Measurements from ENCODE around the gene LAGE3.
A peak's percentile ranks its signal among the peaks of the same experiment; 100 is the strongest.
"Not testable (repeated sequence)": the region's sequence is repeated elsewhere in the genome, so short reads cannot be mapped to it uniquely, and the experiment has no call there.

The LAGE3 gene

DNA sequence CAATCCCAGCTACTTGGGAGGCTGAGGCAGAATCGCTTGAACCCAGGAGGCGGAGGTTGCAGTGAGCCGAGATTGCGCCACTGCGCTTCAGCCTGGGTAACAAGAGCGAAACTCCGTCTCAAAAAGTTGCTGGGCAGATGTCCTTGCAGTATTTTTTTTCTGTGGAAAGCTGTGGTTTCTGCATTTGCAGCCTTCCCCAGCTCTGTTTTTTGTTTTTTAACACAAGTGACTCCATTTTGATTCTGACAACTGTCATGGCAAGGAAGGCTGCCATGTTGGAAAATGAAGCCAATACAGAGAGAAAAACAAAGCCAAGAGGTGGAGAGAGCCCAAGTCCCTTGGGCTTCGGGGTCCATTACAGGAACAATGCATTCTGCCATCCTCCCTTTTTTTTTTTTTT lies 23.0 kb upstream of the LAGE3 start:
- DNase-seq (ENCODE audit: low spot score): no peak

DNA sequence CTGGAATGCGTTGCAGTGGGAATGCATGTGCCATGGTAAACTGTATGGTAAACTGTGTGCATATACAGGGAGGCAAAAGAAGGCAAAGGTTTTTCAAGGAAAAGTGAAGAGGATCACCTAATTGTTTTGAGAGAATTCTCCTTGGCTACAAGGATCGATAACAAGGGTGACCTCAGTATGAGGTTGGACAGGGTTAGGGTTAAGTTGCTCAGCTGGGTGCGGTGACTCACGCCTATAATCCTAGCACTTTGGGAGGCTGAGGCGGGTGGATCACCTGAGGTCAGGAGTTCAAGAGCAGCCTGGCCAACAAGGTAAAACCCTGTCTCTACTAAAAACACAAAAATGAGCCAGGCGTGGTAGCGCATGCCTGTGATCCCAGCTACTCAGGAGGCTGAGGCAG lies 22.3 kb upstream of the LAGE3 start:
- not testable (repeated sequence) for DNase-seq (ENCODE audit: low spot score)

DNA sequence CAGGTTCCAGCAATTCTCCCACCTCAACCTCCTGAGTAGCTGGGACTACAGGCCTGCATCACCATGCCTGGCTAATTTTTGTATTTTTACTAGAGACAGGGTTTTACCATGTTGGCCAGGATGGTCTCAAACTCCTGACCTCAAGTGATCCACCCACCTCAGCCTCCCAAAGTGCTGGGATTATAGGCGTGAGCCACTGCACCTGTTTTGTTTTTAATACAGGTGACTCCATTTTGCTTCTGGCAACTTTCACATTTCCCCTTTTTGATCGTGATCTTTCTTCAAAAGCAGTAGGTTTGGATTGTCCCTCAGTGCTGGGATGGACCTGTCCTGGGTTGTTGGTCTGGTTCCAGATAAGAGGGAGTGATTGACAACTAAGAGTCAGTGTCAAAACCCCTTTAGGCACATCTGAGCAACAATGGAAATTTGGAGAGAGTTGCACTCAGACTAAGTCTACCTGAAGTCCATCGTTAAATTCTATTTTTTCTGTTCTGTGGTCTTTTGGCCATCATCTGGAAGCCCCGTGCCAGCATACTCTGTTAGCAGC lies 17.6 kb upstream of the LAGE3 start:
- DNase-seq (ENCODE audit: low spot score): not testable (repeated sequence)

DNA sequence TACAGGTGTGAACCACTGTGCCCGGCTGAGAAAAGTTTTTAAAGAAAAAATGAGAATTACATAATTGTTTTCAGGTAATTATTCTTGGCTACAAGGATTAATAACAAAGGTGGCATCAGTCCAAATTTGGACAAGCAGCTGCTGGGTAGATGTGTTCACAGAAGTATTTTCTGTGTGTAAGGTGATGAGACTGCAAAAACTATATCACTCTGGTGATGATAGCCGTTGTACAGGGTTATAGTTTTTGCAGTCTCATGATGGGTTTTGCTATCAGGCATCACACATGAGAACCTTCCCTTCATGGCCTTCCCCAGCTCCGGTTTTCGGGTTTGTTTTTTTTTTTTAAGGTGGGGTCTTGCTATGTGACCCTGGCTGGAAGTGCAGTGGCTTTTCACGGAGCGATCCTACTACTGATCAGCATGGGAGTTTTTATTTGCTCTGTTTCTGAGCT lies 16.4 kb upstream of the LAGE3 start:
- no peak for DNase-seq (ENCODE audit: low spot score)

DNA sequence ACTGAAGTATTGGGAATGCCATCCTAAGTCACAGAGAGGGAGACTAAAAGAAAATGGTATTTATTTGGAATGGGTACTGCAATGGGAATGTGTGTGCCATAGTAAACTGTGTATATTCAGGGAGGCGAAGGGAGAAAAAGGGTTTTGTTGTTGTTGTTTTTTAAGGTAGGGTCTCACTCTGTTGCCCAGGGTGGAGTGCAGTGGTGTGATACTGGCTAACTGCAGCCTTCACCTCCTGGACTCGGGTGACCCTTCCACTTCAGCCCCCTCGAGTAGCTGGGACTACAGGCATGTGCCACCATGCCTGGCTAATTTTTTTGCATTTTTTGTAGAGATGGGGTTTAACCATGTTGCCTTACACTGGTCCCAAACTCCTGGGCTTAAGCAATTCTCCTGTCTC lies 15.6 kb upstream of the LAGE3 start:
- DNase-seq (ENCODE audit: low spot score): no peak

DNA sequence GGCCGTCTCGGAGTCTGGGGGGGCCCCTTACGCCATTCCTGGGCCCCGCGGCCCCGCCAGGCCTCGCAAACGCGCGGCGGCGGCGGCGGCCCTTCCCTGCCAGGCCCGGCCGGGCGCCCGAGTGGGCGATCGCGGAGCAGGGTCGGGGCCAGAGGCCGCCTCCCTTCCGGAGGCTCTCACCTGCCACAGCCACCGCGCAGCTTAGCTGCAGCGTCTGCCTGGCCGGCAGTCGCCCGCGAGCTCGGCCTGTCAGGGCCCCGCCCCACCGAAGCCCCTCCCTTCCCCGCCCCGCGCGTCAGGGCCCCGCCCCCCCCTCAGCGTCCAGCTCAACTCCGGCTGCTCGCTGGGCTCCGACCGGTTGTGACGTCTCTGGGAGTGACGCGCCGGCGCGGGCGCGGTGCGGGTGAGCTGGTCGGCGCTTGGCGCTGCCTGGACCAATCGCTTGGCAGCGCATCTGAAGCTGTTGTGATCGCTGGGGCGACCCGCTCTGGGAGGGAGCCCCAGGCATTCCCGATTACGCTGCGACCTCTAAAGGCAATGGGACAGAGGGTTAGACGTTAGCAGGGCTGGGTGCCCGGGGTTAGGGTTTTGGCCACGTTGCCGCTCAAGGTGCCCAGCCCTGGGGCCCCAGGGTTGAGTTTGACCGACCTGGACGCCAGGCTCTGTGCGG lies 11.5 kb upstream of the LAGE3 start, which contains the start of gene SLC10A3:
TSS of gene SLC10A3 (minus strand) at position 216 of the 670 bp plus-strand sequence. CDS start 1,689 bp downstream, outside the sequence.
- DNase-seq (ENCODE audit: low spot score): peak; percentile 93

DNA sequence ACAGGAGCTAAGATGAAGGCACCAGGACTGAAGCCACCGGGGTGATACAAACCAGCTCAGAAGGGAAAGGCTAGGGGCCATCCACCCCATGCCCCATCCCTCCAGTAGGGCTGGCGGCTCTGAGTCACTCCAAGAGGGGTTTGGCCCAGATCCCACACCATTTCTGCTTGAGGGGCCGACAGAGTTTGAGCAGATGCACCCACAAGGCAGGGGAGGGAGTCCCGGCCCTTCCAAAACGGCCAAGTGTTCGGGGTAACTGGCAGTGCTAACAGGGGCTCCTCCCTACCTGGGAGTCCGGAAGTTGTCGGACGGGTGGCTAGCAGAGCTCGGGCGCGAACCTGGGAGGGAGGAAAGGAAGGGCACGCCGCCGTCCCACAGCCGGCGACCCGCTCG lies 10.9 kb upstream of the LAGE3 start:
- peak; percentile 68 for DNase-seq (ENCODE audit: low spot score)

DNA sequence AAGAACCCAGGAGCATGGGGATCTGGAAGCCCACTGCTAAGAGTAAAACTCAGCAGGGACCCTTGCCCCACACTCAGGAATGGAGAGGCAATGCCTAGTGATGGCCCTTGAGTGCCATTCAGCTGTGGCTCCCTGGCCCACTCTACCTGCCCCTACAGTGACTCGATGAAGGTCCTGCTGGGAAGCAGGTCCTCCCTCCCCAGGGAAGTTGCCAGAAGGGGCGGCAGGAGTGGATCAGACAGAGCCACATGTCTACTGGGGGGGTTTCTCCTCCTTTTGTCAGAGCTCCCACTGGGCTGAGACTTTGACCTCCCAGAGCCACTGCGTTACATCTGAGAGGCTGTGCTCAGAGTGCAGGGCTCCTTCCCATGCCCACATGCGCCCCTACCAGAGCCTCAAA lies 10.1 kb upstream of the LAGE3 start:
- no peak for DNase-seq (ENCODE audit: low spot score)

DNA sequence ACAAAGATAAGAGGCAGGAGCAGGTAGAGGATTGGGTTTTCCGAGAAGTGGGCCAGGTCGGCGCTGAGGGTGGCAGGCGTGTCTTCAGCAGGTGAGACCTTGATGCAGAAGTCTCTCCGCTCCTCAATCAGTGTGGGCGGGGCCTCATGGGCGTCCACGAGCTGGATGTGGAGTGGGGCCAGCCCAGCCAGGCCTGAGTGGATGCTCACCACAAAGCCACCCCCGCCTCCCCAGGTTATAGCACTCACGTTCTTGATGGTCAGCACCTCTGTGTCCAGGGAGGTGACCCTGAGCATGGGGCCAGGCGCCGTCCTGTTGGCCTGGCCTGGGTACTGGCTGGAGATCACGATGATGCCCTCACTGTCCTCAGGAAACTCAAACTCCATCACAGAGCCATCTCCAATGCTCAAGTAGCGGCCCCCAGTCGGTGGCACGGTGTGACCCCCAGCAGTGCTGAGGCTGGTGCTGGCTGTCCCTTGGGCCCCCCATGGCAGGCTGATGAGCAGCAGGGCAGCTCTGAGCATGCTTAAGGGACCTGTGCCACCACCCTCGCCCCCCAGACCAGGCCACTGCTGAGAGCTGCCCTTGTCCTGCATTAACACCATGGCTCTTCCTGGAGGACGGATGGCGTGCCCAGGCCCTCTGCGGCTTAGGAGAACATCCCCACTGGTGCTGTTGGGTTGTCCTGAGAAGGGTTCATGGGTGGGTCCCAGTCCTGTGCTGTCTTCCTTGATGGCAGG lies 9.4 kb upstream of the LAGE3 start:
- DNase-seq (ENCODE audit: low spot score): no peak

DNA sequence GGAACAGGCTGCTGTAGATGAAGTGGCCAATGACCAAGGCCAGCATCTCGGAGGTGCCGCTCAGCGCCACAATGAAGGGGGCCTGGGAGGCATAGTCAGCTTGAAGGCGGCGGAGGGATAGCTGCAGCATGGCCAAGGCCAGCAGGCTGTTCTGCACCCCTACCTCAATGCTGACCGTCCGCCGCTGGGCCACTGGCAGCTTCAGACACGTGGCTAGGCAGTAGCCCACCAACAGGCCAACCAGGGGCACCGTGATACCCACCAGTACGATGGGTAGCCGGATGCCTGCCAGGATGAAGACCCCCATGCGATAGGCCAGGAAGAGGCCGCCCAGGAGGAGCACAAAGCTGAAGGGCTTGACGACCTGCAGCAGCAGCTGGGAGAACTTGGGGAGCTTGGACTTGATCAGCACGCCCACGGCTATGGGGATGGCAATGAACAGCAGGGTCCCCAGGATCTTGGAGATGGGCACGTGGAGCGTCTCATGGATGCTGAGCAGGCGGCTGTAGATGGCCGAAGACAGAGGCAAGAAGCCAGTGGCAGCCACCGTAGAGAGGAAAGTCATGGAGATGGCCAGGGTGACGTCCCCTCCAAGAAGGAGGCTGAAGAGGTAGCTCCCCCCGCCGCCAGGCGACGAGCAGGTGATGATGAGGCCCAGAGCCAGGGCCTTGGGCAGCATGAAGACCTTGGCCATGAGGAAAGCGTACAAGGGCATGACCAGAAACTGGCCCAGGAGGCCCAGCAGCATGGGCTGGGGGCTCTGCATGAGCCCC lies 8.6 kb upstream of the LAGE3 start:
- DNase-seq (ENCODE audit: low spot score): no peak

DNA sequence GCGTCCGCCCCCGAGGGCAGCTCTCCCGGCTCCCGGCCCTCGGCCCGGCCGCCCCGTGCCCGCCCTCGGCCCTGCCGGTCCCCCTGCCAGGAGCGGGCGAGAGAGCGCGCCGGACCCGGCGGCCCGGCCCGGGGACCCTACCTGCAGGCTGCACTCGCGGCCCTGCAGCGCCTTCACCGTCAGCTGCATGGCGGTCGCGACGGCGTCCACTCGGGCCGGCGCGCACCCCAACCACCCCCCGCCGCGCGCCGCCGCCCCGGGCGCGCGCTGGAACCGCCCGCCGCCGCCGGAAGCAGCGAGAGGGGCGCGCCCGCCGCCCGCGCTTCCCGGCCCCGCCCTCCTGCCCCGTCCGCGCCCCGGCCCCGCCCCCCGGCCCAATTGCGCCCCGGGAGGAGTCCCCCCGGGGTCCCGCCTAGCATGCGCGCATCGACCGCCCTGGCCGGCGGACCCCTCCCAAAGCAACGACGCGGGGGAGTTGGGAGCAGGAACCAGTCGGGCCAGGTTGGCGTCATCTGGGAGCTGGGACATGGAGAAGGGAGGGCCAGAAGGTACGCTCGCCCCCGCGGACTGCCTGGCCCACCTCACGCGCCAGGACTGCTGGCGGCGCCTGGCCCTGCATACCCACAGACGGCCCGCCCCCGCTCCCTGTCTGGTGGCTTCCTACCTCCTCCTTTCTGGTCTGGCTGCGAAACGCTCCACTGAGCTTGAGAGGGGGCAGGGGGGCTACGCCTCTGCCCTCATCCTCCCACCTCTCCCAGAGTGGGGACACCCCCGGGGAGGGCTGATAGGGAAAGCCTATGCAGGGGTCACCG lies 7.5 kb upstream of the LAGE3 start, which contains the start of gene UBL4A:
TSS of gene UBL4A (minus strand) at position 220 of the 812 bp plus-strand sequence. CDS start at position 189, 31 bp downstream.
- DNase-seq (ENCODE audit: low spot score): peak; percentile 61

DNA sequence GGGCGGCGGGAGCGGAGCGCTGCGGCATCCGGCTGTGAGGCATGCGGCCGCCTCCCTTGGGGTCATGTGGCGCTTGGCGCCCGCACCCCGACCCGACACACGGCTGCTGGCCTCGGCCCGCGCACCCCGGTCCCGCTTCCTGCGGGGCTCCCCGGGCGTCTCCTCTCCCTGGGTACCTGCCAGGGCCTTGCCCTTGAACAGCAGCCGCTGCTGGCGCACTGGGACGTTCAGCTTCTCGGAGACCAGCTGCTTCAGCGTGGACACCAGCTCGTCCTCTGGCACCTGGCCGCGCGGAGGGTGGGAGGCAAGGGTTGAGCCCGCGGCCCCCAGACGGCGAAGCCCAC lies 6.9 kb upstream of the LAGE3 start:
- no peak for DNase-seq (ENCODE audit: low spot score)

DNA sequence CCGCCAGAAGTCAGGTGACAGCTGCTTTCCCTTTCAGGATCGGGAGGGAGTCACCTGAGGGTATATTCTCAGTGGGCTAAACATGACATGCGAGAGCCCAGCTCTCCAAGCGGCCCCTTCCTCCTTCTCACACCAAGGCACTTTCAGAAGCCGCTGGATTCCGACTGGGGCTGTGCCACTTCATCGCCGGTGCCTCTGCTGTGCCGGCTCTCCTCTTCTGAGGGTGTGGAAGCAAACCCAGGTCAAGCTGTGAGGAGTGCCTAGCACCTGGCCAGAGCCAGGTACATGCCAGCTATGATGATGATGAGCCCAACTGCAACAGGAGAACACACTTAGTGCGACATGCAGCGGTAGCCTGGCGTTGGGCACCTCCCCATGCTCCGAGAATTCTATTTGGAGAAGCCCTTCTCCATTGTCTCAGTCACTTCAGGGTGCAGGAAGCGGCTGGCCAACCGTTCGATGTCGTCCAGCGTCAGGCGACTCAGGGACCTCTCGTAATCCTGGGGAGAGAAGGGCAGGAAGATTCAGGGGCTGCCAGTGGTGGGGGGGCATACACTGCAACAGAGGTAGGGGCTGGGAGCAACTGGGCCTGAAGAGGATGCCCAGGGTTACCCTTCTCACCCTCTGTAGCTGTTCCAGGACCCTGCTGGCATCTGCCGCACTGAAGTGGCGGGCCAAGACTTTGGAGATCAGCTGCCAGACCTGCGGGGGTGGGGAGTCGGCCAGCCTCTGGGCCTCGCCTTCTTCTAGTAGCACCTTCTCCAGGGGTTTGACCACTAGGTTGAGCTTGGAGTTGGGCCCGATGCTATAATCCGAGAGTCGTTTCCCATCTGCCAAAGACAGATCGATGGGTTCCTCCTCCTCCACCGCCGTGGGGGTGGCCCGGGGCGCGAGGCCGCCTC lies 6.3 kb upstream of the LAGE3 start:
- DNase-seq (ENCODE audit: low spot score): no peak

DNA sequence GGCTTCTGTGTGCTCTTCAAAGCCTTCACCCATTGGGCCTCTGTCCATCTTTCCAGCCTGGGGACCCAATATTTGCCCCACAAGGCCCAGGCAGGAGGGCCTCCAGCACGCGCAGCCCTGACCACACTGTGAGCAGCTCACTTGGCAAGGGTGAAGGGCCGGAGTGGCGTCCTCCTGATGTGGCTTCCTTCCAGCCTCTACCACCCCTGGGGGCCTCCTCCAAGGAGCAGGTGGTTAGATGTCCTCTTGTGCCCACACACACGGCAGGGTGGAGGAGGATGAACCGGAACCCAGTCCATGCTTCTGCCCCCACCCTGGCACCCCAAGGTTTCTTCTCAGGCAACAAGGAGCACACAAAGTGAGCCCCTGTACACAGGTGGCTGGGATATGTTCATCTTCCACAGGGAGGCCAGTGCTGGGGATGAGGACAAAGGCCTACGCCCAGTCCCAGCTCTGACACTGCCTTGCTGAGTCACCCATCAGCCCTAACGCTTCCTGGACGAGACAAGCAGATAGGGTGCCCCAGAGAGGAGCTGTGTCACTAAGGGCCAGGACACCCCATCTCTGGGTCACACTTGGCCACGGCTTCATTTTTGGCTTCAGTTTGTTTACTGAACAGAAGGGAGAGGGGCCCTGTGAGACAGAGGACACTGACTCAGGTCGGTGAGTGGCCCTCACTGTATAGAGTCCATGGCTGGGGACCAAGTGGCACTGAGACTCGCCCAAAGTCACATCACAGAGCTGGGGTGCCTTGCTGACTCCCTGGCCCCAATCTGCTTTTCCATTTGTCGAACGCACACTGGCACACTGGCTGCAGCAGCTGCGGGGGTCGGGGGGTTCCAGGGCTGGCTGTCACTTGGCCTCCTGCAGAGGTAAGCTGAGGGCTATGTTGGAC lies 5.4 kb upstream of the LAGE3 start:
- DNase-seq (ENCODE audit: low spot score): peak; percentile 33

DNA sequence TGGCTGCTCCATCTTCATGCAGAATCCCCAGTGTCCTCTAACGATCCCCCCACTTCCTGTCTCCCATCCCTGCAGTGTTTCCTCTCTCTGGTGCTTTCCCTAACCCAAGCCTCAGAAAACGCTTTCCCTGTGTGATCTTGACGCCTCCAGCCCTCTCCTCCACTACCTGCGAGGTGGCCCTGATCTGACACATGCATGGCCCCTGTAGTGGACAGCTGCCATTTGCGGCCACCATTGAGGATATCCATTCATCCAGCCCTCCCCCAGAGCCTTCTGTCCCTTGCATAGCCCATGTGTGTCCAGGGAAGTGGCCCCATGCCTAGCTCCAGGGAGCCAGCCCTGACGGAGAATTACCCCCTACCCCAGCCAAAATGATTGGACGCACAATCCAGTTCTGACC lies 4.2 kb upstream of the LAGE3 start:
- no peak for DNase-seq (ENCODE audit: low spot score)

DNA sequence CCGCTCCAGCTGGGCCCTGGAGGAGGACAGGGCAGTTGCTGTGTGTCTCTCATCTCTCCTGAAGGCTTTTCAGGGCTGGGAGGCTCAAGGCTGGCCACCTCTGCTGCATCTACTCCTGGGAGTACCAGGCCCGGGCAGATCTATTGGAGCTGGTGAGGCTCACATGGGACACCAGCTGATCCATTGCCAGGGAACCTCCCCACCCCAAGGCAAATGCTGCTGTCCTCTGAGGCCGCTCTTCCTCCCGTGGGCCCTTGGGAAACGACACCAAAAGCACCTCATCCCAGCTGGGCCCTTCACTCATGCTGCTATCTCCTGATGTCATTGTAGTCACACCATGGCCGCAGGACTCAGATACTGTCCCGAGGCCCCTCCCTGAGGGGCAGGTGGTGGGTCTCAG lies 3.7 kb upstream of the LAGE3 start:
- DNase-seq (ENCODE audit: low spot score): no peak

DNA sequence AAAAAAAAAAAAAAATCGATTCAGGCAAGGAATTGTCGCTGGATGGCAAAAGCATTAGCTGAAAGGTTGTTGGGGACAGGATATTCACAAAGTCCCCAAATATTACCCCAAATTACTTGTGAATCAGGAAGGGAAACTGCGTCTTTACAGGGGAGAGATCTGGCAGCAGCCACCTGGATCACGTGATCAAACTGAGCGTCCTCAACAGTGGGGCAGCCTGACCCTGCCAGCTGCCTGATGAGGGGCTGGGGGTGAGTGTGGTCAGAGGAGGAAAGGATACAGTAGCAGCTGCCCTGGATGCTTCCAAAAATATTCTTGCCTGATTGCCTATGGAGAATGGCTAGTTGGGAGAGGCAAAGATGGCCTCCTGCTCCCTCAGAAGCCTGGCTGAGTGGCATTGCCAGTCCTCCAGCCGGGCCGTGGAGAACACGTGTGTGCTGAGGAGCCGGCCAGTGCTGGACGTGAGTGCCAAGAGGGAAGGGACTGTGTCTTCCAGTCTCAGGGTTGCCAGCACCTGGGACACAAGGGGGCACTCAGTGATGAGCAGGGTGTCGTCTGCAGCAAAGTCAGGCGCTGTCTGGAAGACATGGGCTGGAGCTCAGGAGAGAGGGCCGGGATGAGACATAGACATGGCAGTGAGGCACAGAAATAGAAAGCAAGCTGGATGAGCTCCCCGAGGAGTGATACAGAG lies 3.0 kb upstream of the LAGE3 start:
- DNase-seq (ENCODE audit: low spot score): no peak

DNA sequence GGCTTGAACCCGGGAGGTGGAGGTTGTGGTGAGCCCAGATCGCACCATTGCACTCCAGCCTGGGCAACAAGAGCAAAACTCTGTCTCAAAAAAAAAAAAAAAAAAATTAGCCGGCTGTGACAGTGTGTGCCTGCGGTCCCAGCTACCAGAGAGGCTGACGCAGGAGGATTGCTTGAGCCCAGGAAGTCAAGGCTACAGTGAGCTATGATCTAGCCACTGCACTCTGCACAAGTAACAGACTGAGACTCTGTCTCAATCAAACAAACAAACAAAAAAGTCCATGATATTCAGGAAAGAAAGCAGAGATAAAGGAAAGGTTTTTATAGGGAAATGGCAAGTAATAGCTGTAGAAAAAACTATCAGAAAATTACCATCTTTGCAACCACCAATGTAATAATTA lies 2.1 kb upstream of the LAGE3 start:
- no peak for DNase-seq (ENCODE audit: low spot score)

DNA sequence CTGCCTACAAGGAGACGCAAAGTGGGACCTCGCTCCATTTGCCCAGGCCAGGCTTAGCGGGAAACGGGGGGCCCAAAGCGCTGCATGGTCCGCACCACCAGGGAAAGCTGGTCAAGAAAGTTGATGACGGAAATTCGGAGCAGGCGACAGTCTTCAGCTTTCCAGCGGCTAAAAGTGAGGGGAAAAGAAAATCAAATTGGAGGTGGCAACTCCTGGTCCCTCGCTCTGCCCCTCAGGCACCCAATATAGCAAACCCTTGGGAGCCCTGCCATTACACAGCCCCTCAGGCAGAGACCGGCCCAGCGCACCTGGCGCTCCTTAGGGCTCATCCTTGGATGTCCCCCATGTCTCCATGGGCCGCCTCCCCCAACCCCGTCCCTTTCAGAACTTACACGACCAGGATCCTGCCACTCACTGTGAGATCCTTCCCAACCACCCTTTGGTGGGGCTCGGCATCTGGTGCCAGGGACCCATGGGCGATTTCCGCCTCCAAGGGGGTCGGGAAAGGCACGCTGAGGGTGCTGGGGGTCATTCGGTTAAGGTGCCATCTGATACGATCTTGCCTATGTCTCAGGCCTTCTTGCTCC lies 1.1 kb downstream of the LAGE3 start:
- no peak for DNase-seq (ENCODE audit: low spot score)
